ENCODE data around the gene PNMT.

Gene PNMT

DNA sequence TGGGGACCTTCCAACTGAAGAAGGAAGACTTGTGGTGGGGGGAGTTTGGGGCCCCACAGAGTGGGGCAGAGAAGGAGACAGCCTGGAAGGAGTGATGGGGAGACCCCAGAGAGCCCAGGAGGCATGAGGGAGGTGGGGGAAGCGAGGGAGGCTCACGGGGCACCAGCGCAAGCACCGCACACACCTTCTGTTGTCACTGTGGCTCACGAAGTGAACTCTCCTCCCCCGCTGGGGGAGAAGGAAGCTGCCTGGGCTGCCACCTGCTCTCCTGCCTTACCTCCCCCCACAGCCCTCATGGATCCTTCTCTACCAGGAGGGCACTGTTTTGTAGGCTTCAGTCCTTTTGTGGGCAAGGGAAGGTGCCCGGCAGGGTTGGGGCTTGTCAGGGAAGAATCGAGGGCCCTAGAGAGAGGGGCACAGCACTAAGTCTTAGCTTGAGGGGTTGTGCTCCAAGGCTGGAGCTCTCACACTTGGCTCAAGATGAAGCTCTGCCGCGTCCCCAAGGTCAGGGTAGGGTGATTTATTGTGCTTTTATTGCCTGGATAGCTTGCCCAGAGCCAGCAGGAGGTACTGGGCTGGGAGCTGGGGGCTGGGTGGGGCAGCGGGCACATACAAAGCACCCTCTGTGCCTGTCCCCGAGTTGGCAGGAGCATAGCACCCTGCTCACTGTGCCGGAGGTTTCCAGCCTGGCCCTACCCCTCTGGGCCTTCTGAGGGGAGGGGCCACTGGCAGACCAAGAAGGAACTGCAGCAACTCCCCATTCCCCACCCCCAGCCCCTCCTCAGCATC, 35.9 kb upstream of the PNMT start:
- Histone ChIP-seq H3K36me3 (no peaks in the 10 kb centered on the region), H3K4me3 (ENCODE audit: low read depth, low read length) (no peak overlapping the region), H3K9me3 (no peaks in the 10 kb centered on the region), H3K4me1 (no peaks in the 10 kb centered on the region), H3K27me3 (peaks cover 20% of the 10 kb centered on the region)
- no peak for DNase-seq
- TF ChIP-seq, protein P1, sequence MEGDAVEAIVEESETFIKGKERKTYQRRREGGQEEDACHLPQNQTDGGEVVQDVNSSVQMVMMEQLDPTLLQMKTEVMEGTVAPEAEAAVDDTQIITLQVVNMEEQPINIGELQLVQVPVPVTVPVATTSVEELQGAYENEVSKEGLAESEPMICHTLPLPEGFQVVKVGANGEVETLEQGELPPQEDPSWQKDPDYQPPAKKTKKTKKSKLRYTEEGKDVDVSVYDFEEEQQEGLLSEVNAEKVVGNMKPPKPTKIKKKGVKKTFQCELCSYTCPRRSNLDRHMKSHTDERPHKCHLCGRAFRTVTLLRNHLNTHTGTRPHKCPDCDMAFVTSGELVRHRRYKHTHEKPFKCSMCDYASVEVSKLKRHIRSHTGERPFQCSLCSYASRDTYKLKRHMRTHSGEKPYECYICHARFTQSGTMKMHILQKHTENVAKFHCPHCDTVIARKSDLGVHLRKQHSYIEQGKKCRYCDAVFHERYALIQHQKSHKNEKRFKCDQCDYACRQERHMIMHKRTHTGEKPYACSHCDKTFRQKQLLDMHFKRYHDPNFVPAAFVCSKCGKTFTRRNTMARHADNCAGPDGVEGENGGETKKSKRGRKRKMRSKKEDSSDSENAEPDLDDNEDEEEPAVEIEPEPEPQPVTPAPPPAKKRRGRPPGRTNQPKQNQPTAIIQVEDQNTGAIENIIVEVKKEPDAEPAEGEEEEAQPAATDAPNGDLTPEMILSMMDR (IDR thresholded peaks at IDR 0.05; ENCODE audit: low read depth, low read length): no peak

DNA sequence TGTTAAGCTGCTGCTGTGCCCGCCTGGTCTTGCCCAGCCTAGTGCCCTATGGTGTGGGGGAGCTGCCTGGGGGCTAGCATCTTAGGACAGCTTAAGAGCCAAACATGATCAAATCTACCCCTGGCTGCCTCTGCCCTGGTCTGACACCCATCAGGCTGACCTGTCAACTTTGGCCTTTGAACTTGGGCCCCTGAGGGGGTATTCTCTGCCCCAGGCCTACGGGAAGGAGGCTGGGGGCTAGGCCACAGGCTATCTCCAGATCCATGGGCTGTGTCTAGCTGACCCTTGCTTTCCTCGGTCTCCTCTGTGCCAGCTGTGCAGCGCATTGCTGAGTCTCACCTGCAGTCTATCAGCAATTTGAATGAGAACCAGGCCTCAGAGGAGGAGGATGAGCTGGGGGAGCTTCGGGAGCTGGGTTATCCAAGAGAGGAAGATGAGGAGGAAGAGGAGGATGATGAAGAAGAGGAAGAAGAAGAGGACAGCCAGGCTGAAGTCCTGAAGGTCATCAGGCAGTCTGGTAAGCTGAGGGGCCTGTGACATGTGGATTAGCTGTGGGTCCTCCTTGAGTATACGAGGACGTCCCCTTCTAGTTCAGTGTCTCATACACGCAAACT, 34.6 kb upstream of the PNMT start:
- H3K27me3 ChIP-seq: peaks cover 10% of the 10 kb centered on the region; the same call in 1 of the 2 replicates
- no peaks in the 10 kb centered on the region for H3K4me1 ChIP-seq
- H3K9me3 ChIP-seq: no peaks in the 10 kb centered on the region
- no peaks in the 10 kb centered on the region for H3K36me3 ChIP-seq
- no peak for DNase-seq
- TF ChIP-seq, protein P1 (IDR thresholded peaks at IDR 0.05; ENCODE audit: low read depth, low read length): no peak
- no peak overlapping the region for H3K4me3 ChIP-seq (ENCODE audit: low read depth, low read length)

DNA sequence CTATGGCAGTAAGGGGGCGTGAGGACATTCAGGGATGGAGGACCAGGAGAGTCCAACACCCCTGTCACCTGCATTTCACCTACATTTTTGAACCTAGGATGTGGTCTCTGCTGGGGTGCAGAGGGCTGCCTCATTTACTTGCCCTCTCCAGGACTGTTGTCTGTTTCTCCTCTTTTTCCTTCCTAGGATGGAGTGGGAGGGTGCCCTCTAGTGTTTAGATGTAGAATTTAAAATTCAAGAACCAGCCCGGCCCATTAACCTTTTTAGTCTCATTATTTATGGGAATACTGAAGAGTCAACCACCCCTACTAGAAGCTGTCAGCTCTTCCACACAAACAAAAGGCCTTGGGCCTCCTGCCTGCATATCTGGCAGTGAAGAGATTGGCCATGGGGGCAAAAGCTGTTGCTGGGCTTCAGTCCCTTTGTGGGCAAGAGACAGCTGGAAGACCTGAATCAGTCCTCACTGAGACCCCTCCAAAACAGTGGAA, 33.8 kb upstream of the PNMT start:
- H3K27me3 ChIP-seq: peaks cover 8% of the 10 kb centered on the region; the same call in 1 of the 2 replicates
- no peak for DNase-seq
- no peaks in the 10 kb centered on the region for H3K9me3 ChIP-seq
- TF ChIP-seq, protein P1 (IDR thresholded peaks at IDR 0.05; ENCODE audit: low read depth, low read length): peak; percentile 85
- H3K4me3 ChIP-seq (ENCODE audit: low read depth, low read length): no peak overlapping the region
- no peaks in the 10 kb centered on the region for H3K4me1 ChIP-seq
- no peaks in the 10 kb centered on the region for H3K36me3 ChIP-seq

DNA sequence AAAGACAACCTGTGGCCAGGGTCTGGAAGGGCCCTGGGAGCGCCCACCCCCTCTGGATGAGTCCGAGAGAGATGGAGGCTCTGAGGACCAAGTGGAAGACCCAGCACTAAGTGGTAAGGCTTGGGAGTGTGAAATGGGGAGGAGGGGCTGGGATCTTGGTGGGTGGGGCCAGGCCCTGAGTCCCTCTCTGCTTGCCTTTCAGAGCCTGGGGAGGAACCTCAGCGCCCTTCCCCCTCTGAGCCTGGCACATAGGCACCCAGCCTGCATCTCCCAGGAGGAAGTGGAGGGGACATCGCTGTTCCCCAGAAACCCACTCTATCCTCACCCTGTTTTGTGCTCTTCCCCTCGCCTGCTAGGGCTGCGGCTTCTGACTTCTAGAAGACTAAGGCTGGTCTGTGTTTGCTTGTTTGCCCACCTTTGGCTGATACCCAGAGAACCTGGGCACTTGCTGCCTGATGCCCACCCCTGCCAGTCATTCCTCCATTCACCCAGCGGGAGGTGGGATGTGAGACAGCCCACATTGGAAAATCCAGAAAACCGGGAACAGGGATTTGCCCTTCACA, 32.6 kb upstream of the PNMT start:
- TF ChIP-seq, protein P1 (IDR thresholded peaks at IDR 0.05; ENCODE audit: low read depth, low read length): no peak
- no peak overlapping the region for H3K4me3 ChIP-seq (ENCODE audit: low read depth, low read length)

DNA sequence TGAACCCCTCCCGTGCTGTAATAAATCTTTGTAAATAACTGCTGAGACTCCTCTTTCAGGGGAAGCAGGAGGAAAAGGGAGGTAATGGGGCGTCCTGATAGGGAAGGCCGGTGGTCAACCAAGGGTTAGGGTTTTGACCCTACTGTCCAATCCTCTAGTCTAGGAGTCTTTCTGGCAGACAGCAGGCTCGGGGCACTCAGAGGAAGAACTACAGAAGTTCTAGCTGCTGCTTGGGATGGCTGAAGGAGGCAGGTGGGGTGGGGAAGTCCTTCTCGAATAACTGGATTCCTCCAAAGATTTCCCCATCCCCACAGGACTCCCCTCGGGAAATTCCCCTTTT, 31.7 kb upstream of the PNMT start:
- no peaks in the 10 kb centered on the region for H3K36me3 ChIP-seq
- TF ChIP-seq, protein P1 (IDR thresholded peaks at IDR 0.05; ENCODE audit: low read depth, low read length): no peak
- DNase-seq: no peak
- H3K9me3 ChIP-seq: no peaks in the 10 kb centered on the region
- peak overlapping the region; percentile 96 for H3K4me3 ChIP-seq (ENCODE audit: low read depth, low read length)
- no peaks in the 10 kb centered on the region for H3K4me1 ChIP-seq
- no peaks in the 10 kb centered on the region for H3K27me3 ChIP-seq

More for the DNA sequence above, 32.6 kb upstream of the PNMT start:
- H3K27me3 ChIP-seq: no peaks in the 10 kb centered on the region
- no peak for DNase-seq
- no peaks in the 10 kb centered on the region for H3K4me1 ChIP-seq
- no peaks in the 10 kb centered on the region for H3K36me3 ChIP-seq
- H3K9me3 ChIP-seq: no peaks in the 10 kb centered on the region

All from BE2C (cell line).